Neural cell (in vitro differentiated cells): ENCODE data around the gene ACAD10.

Experiments used
- CTCF ChIP-seq: fragments of 450-650 bp; IDR thresholded peaks from 2 replicates; pipeline ENCODE4 v1.5.1; 2014; ENCODE audit warnings: antibody characterized with exemption, mild to moderate bottlenecking, moderate library complexity; ENCODE audit not compliant: poor library complexity, severe bottlenecking
- EP300 ChIP-seq: fragments of 450-650 bp; conservative IDR thresholded peaks from 2 replicates; pipeline ENCODE4 v1.6.1; 2014; ENCODE audit warnings: antibody characterized with exemption, mild to moderate bottlenecking, moderate library complexity; ENCODE audit not compliant: poor library complexity, severe bottlenecking
- RAD21 ChIP-seq: fragments of 450-650 bp; conservative IDR thresholded peaks from 2 replicates; pipeline ENCODE4 v1.6.1; 2014; ENCODE audit warnings: antibody characterized with exemption, mild to moderate bottlenecking, moderate library complexity
- TAF1 ChIP-seq: IDR thresholded peaks from 2 replicates; pipeline ENCODE4 v1.6.1; 2012; ENCODE audit warnings: low read depth
- TF ChIP-seq, protein P1 (sequence below): IDR thresholded peaks from 2 replicates; pipeline ENCODE4 v1.6.1; 2012; ENCODE audit warnings: borderline replicate concordance

GRCh38 chr12:111732786-111733185 is 46.9 kb downstream of the ACAD10 start:
- TF ChIP-seq TAF1 (no peak), EP300 (no peak), CTCF (no peak), RAD21 (no peak)
- TF ChIP-seq, protein P1, sequence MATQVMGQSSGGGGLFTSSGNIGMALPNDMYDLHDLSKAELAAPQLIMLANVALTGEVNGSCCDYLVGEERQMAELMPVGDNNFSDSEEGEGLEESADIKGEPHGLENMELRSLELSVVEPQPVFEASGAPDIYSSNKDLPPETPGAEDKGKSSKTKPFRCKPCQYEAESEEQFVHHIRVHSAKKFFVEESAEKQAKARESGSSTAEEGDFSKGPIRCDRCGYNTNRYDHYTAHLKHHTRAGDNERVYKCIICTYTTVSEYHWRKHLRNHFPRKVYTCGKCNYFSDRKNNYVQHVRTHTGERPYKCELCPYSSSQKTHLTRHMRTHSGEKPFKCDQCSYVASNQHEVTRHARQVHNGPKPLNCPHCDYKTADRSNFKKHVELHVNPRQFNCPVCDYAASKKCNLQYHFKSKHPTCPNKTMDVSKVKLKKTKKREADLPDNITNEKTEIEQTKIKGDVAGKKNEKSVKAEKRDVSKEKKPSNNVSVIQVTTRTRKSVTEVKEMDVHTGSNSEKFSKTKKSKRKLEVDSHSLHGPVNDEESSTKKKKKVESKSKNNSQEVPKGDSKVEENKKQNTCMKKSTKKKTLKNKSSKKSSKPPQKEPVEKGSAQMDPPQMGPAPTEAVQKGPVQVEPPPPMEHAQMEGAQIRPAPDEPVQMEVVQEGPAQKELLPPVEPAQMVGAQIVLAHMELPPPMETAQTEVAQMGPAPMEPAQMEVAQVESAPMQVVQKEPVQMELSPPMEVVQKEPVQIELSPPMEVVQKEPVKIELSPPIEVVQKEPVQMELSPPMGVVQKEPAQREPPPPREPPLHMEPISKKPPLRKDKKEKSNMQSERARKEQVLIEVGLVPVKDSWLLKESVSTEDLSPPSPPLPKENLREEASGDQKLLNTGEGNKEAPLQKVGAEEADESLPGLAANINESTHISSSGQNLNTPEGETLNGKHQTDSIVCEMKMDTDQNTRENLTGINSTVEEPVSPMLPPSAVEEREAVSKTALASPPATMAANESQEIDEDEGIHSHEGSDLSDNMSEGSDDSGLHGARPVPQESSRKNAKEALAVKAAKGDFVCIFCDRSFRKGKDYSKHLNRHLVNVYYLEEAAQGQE = no peak
